GM19023 (cell line): ENCODE data around the gene PACS1.
"Not testable (repeated sequence)": the region's sequence is repeated elsewhere in the genome, so short reads cannot be mapped to it uniquely, and the experiment has no call there.

Experiments used
- ATAC-seq: cut with Tn5 transposase; IDR thresholded peaks from one replicate; pipeline ENCODE4 v1.9.1; 2021; ENCODE audit warnings: mild to moderate bottlenecking, moderate library complexity; ENCODE audit not compliant: unreplicated experiment

The PACS1 gene

GRCh38 chr11:66072518-66072917 lies 2.4 kb downstream of the PACS1 start:
- no peak for ATAC-seq

- ATAC-seq, result no peak
Measured at GRCh38 chr11:66073669-66074068, 3.6 kb downstream of the PACS1 start.

DNA sequence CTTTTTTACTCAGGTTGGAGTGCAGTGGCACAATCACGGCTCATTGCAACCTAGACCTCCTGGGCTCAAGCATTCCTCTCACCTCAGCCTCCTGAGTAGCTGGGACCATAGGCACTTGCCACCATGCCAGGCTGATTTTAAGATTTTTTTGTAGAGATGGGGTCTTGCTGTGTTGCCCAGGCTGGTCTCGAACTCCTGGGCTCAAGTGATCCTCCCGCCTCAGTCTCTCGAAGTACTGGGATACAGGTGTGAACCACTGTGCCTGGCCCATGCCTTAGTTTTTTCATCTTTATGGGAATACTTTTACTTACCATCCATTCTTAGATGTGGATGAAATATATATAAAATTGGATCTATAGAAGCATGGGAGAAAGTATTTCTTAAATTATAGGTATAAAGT lies 5.2 kb downstream of the PACS1 start:
- no peak for ATAC-seq

- ATAC-seq, result no peak
Measured at GRCh38 chr11:66076561-66076960, 6.5 kb downstream of the PACS1 start.

DNA sequence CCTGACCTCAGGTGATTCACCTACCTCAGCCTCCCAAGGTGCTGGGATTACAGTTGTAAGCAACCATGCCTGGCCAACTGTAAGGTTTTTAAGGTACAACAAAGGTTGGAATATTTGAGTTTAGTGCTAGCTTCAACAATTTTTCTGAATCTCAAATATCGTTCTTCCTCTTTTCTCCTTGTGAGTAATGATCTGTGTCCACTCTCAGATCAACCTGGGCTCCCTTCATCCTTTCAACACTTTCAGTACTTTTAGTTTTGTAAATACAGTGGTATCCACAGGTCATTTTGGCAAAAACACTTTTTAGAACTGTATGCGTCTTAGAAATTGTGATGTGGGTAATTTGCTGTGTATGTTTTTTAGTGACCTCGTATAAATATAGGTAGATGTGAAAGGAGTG lies 7.9 kb downstream of the PACS1 start:
- ATAC-seq, result no peak

- ATAC-seq, result not testable (repeated sequence)
Measured at GRCh38 chr11:66078949-66079348, 8.9 kb downstream of the PACS1 start.

DNA sequence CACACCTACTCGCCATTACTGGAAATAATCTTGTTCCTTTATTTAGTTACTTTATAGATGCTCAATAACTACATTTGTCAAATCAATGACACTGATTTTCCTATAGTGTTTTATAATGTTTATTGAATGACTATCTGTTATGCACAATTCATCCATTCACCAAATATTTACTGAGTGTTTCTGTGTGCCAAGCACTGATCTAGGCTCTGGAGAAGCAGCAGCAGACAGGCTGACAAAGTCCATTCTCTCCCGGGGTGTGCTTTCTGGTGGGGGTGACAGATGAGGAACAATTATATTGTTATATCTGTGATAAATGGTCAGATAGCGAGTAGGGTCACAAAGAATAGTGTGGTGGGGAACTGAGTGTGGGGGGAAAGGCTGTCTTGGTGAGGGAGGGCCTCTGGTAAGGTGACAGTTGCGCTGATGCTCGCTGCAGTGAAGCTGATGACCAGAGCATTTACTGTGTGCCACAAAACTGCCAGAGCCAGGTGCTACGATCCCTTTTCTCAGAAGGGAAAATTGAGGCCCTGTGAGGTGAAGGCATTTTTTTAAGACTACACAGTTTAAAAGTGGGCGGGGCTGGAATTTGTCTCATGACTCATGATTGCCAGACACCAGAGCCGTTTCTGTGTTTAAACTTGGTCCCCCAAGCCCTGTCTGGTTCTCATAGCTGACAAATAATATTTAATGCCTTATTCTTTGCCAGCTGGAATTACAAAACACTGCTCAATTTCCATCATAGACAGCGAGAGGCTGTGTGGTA lies 10.2 kb downstream of the PACS1 start:
- no peak for ATAC-seq

DNA sequence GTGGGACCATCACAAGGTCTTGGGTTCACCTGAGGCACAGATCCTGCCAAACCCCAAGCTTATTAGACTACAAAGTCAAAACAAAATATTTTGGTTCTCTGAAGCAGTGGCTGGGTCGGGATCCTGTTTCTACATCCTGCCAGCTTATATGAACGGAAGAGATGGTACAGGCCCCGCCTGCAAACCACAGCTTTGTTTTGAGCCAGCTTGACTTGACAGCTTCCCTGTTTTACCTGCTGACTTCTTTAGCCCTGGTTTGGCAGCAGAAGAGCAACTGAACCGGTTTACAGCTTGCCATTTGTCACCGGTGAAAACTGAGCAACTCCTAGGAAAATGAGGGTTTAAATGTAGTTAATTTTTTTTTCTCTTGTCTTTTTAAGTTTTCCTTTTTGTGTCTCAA lies 11.4 kb downstream of the PACS1 start:
- peak; percentile 64 for ATAC-seq

GRCh38 chr11:66082946-66083698 lies 13.1 kb downstream of the PACS1 start:
- no peak for ATAC-seq

GRCh38 chr11:66083767-66084166 lies 13.7 kb downstream of the PACS1 start:
- no peak for ATAC-seq

DNA sequence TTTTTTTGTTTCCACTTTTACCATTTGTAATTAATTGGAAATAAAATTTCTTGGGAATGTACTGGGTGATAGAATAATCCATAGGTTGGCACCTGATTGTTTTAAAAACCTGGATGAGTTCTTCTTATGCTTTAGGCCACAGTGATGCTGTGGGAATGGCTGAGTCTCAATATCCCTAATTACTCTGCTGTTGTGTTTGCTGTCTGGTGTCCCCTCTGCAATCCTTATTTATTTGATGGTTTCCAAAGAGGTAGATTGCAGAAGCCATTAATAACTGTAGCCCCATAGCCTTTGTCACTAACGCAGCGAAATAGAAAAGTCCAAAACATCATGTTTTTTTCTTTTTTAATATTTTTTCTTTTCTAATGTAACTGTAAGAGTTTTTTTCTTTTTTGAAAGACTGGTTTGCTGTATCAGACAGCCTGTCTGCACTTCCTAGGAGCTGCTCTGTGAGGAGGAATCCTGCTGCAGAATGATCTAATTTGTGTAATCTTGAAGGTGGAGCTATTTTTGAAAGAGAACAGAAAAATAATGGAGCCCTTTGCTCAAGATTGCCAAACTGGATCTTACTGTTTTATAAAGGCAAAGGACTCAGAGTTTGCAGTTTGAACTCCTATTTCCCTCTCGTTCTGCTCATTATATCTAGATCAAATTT lies 14.9 kb downstream of the PACS1 start:
- ATAC-seq, result no peak

DNA sequence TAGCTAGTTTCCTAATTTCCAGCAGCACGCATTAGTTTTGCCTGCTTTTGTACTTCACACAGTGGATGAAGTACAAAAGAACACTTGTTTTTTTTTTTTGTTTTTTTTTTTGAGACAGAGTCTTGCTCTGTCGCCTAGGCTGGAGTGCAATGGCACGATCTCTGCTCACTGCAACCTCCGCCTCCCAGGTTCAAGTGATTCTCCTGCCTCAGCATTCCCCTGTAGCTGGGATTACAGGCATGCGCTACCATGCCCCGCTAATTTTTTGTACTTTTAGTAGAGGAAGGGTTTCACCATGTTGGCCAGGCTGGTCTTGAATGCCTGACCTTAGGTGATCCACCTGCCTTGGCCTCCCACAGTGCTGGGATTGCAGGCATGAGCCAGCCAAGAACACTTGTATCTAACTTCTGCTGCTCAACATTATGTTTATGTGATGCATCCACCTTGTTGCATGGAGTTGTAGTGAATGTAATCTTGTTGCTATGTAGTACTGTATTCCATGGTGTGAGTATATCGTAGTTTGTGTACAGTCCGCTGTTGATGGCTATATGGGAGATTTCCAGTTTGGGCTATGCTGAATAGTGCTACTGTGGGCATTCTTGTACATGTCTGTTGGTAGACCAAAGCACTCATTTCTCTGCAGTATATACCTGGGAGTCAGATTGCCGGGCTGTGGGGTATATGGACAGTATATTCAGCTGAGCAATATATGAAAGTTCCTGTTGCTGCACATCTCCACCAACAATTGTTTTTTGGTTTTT lies 17.3 kb downstream of the PACS1 start:
- ATAC-seq, result no peak

DNA sequence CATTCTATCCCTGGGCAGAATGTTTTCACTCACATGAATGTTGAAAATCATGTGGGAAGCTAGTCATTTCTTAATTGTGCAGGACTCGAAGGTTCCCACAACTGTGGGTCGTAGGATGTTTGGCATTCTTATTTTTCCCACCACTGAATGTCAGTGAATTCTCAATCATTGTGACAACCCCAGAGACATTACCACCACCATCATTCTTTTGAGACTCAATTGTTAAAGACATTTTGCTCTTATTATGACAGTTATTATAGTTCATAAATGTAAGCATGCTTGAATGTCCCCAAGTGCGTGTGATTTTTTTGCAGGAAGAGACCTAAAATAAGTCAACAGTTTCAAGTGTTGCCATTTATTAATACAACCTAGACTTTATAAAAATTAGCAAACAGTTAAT lies 19.0 kb downstream of the PACS1 start:
- no peak for ATAC-seq

- no peak for ATAC-seq
Measured at GRCh38 chr11:66090288-66090687, 20.2 kb downstream of the PACS1 start.

GRCh38 chr11:66092125-66092524 lies 22.1 kb downstream of the PACS1 start:
- not testable (repeated sequence) for ATAC-seq

DNA sequence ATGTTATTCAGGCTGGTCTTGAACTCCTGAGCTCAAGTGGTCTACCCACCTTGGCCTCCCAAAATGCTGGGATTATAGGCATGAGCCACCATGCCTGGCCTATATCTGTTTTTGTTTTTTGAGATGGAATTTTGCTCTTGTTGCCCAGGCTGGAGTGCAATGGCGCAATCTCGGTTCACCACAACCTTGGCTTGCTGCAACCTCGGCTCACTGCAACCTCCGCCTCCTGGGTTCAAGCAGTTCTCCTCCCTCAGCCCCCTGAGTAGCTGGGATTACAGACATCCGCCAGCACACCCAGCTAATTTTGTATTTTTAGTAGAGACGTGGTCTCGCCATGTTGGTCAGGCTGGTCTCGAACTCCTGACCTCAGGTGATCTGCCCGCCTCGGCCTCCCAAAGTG lies 29.7 kb downstream of the PACS1 start:
- ATAC-seq, result not testable (repeated sequence)

DNA sequence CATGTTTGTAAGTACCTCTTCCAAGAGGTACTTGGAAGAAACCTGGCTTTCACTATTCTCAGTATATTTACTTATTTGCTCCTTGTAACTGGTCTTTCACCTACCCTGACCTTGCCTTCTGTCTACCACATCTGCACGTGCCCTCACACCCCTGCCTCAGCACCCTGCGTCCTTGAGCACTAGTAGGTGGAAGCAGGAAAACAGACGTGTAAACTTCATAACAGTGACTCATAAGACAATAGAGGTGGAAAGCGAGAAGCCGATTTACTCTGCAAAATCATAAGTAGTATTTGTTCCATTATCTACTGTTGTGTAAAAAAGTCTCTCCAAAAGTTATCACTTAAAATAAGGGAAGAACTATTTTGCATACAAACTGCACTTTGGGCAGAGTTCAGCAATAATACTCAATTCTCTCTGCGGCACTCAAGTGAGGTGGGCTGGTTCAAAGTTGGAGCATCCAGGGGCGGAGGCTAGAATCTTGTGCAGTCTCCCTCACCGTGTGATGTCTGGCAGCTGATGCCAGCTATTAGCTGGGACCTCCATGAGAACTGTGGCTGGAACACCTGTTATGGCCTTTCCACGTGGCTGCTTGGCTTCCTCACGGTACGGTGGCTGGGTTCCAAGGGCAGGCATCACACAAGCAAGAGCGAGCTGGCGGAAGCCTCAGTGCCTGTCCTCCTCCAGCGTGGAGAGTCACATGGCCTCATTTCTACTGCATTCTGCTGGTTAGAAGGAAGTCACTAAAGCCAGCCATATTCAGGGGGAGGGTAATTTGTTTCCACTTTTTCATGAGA lies 30.4 kb downstream of the PACS1 start:
- ATAC-seq, result no peak

DNA sequence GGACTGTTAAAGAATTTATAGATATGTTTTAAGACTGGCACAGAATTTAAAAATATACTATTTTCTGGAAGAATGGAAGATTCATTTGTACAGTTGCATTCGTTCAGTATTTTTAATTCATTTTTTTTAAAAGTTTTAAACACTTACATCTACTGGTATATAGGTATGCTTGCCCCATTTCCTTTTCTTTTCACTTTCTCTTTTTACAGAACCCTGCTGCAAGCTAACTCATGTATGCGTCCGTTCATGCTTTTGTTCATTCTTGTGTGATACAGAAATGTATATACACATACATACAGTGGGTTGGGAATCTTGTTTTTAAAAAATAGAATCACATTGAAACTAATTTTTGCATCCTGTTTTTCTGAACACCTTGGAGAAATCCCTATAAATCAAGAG lies 31.0 kb downstream of the PACS1 start:
- no peak for ATAC-seq

GRCh38 chr11:66104057-66104638 lies 34.1 kb downstream of the PACS1 start:
- no peak for ATAC-seq
